Kidney (tissue), 2 donors: ENCODE results near the gene PLK1. TPM values are rescaled to one million over a fixed set of nuclear protein-coding genes. Genes with fewer than 3 reads are reported as not detected.

Experiments
- polyA plus RNA-seq: library from polyadenylated mRNA; stranded (reverse); fragments of 350-450 nt; fragmentation: Illumina TruSeq; extraction: RNeasy Lipid Tissue Mini Kit (QIAGEN cat#74804); gene quantifications from one replicate; pipeline ENCODE4 v1.2.3, GENCODE V29; 2014; ENCODE audit warnings: low read depth, low replicate concordance; ENCODE audit not compliant: insufficient read depth
- total RNA-seq: library from RNA; stranded (reverse); fragmentation: NEBNext Ultra II Directional; extraction: Animal tissue kit (Norgen Biotek cat#: 25700); gene quantifications from one replicate; pipeline ENCODE4 v1.2.1, GENCODE V29; 2021
- donor health status: DM: yes; HTN: yes; CAD: no.

Gene PLK1
- total and polyA plus RNA-seq, 2 donors from 2014 or later = 0.71 to 2.5 TPM

Other genes starting within 250 kb of the PLK1 start
- 25.2 TPM for gene COG7, start 225.7 kb upstream of the PLK1 start, total RNA-seq
- 27.0 TPM for gene COG7, start 225.7 kb upstream of the PLK1 start, polyA plus RNA-seq
- 79.9 TPM for gene GGA2, start 168.4 kb upstream of the PLK1 start, total RNA-seq
- 43.5 TPM for gene GGA2, start 168.4 kb upstream of the PLK1 start, polyA plus RNA-seq
- gene EARS2, start 121.5 kb upstream of the PLK1 start, total RNA-seq = 21.6 TPM
- 30.4 TPM for gene EARS2, start 121.5 kb upstream of the PLK1 start, polyA plus RNA-seq
- 52.8 TPM for gene UBFD1, start 121.2 kb upstream of the PLK1 start, total RNA-seq
- 20.8 TPM for gene UBFD1, start 121.2 kb upstream of the PLK1 start, polyA plus RNA-seq
- 66.6 TPM for gene NDUFAB1, start 82.6 kb upstream of the PLK1 start, total RNA-seq
- gene NDUFAB1, start 82.6 kb upstream of the PLK1 start, polyA plus RNA-seq = 374 TPM
- 11.7 TPM for gene PALB2, start 37.6 kb upstream of the PLK1 start, total RNA-seq
- 5.7 TPM for gene PALB2, start 37.6 kb upstream of the PLK1 start, polyA plus RNA-seq
- gene DCTN5, start 37.4 kb upstream of the PLK1 start, total RNA-seq = 60.5 TPM
- gene DCTN5, start 37.4 kb upstream of the PLK1 start, polyA plus RNA-seq = 36.5 TPM
- not detected for gene ERN2, start 34.3 kb downstream of the PLK1 start, total RNA-seq
- gene ERN2, start 34.3 kb downstream of the PLK1 start, polyA plus RNA-seq = not detected
- gene CHP2, start 76.1 kb downstream of the PLK1 start, total RNA-seq = not detected
- 6.8 TPM for gene CHP2, start 76.1 kb downstream of the PLK1 start, polyA plus RNA-seq
- 17.8 TPM for gene PRKCB, start 157.1 kb downstream of the PLK1 start, total RNA-seq
- gene PRKCB, start 157.1 kb downstream of the PLK1 start, polyA plus RNA-seq = 0.62 TPM